ENCODE measurements around the gene MEMO1. TPM values are rescaled to one million over a fixed set of nuclear protein-coding genes. Genes with fewer than 3 reads are reported as not detected.

MEMO1 gene
- total and polyA plus RNA-seq, 9 of the 15 experiments (the other 6 are each of a cell fraction or from before 2014, with no cell fraction given): 22.1 to 87.7 (median 61.2) TPM

GRCh38 chr2:32010670-32011484, at the start of gene MEMO1 (continued):
- TF ChIP-seq PCBP1 (IDR thresholded peaks at IDR 0.05; ENCODE audit: low read depth, low read length, poor library complexity, severe bottlenecking) (peak; percentile 83), SAFB (IDR thresholded peaks at IDR 0.05; ENCODE audit: borderline replicate concordance, low read depth, low read length) (no peak), CREM (IDR thresholded peaks at IDR 0.05; ENCODE audit: low read depth) (peak; percentile 83), CLOCK (CRISPR knock-in tag; IDR thresholded peaks at IDR 0.05; ENCODE audit: borderline replicate concordance) (0 out of 2 replicates have a peak, but pooled peaks have one; percentile 48), ZNF75A (CRISPR knock-in tag; IDR thresholded peaks at IDR 0.05) (no peak), MLX (CRISPR knock-in tag; conservative IDR thresholded peaks at IDR 0.05) (no peak), EP400 (IDR thresholded peaks at IDR 0.05) (peak; percentile 98), NFYB (IDR thresholded peaks at IDR 0.05; ENCODE audit: extremely low read depth, insufficient read length) (no peak), POLR2B (IDR thresholded peaks at IDR 0.05; ENCODE audit: low read depth, partially characterized antibody) (peak; percentile 87), EZH2 (IDR thresholded peaks at IDR 0.05; ENCODE audit: borderline replicate concordance, low read depth, low read length) (no peak), ZNF696 (CRISPR knock-in tag; conservative IDR thresholded peaks at IDR 0.05) (no peak), ZNF77 (CRISPR knock-in tag; IDR thresholded peaks at IDR 0.05) (no peak), ZNF507 (tag; conservative IDR thresholded peaks at IDR 0.05) (no peak), HDAC1 (IDR thresholded peaks at IDR 0.05) (peak; percentile 10 to 86; a peak in 2 of 4 replicates), HNRNPK (IDR thresholded peaks at IDR 0.05; ENCODE audit: low read depth, low read length, poor library complexity, severe bottlenecking) (no peak), IRF9 (tag; IDR thresholded peaks at IDR 0.05) (peak; percentile 50; the same call in 1 of the 2 replicates), SMARCE1 (IDR thresholded peaks at IDR 0.05) (peak; percentile 80), SIN3B (IDR thresholded peaks at IDR 0.05; ENCODE audit: low read depth) (peak; percentile 82), HOXB6 (CRISPR knock-in tag; IDR thresholded peaks at IDR 0.05; ENCODE audit: borderline replicate concordance) (no peak)
- TF ChIP-seq, protein P1, sequence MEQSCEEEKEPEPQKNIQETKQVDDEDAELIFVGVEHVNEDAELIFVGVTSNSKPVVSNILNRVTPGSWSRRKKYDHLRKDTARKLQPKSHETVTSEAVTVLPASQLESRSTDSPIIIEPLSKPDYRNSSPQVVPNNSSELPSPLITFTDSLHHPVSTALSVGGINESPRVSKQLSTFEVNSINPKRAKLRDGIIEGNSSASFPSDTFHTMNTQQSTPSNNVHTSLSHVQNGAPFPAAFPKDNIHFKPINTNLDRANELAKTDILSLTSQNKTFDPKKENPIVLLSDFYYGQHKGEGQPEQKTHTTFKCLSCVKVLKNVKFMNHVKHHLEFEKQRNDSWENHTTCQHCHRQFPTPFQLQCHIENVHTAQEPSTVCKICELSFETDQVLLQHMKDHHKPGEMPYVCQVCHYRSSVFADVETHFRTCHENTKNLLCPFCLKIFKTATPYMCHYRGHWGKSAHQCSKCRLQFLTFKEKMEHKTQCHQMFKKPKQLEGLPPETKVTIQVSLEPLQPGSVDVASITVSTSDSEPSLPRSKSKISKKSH (CRISPR knock-in tag; IDR thresholded peaks at IDR 0.05): no peak
- TF ChIP-seq, protein P2, sequence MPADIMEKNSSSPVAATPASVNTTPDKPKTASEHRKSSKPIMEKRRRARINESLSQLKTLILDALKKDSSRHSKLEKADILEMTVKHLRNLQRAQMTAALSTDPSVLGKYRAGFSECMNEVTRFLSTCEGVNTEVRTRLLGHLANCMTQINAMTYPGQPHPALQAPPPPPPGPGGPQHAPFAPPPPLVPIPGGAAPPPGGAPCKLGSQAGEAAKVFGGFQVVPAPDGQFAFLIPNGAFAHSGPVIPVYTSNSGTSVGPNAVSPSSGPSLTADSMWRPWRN (IDR thresholded peaks at IDR 0.05; ENCODE audit: low read depth): peak; percentile 49; the same call in 1 of the 2 replicates
